Measurements from ENCODE around the gene KLHL3. TPM values are rescaled to one million over a fixed set of nuclear protein-coding genes. Genes with fewer than 3 reads are reported as not detected.

Gene KLHL3
- total RNA-seq, 1 donor from 2014 or later = 1.2 TPM

- Mint-ChIP-seq H3K4me1 (ENCODE audit: low read depth) (no peaks in the 10 kb centered on the region), H3K27ac (no peak overlapping the region), H3K4me3 (no peak overlapping the region), H3K9me3 (no peaks in the 10 kb centered on the region), H3K36me3 (ENCODE audit: low read depth) (no peaks in the 10 kb centered on the region), H3K27me3 (ENCODE audit: insufficient read depth) (peaks cover 3% of the 10 kb centered on the region)
- DNase-seq (ENCODE audit: low spot score) = no peak
- intact Hi-C loops (cut with micrococcal nuclease) = no loop called here
Observed at GRCh38 chr5:137615171-137615775, 120.6 kb downstream of the KLHL3 start.

- H3K27ac Mint-ChIP-seq = no peak overlapping the region
Observed at GRCh38 chr5:137613554-137614265, 122.2 kb downstream of the KLHL3 start.

GRCh38 chr5:137612576-137612975 lies 123.3 kb downstream of the KLHL3 start:
- Mint-ChIP-seq H3K36me3 (ENCODE audit: low read depth) (no peaks in the 10 kb centered on the region), H3K9me3 (no peaks in the 10 kb centered on the region), H3K27ac (no peak overlapping the region), H3K4me3 (no peak overlapping the region), H3K4me1 (ENCODE audit: low read depth) (no peaks in the 10 kb centered on the region), H3K27me3 (ENCODE audit: insufficient read depth) (peaks cover 7% of the 10 kb centered on the region)
- intact Hi-C loops (cut with micrococcal nuclease) = no loop called here
- no peak for DNase-seq (ENCODE audit: low spot score)

More at GRCh38 chr5:137613554-137614265, 122.2 kb downstream of the KLHL3 start:
- Mint-ChIP-seq H3K36me3 (ENCODE audit: low read depth) (no peaks in the 10 kb centered on the region), H3K9me3 (no peaks in the 10 kb centered on the region), H3K27me3 (ENCODE audit: insufficient read depth) (peaks cover 3% of the 10 kb centered on the region), H3K4me1 (ENCODE audit: low read depth) (no peaks in the 10 kb centered on the region), H3K4me3 (no peak overlapping the region)
- intact Hi-C loops (cut with micrococcal nuclease) = no loop called here
- DNase-seq (ENCODE audit: low spot score) = no peak

GRCh38 chr5:137611794-137612435 lies 124.0 kb downstream of the KLHL3 start:
- Mint-ChIP-seq H3K9me3 (no peaks in the 10 kb centered on the region), H3K27me3 (ENCODE audit: insufficient read depth) (peaks cover 10% of the 10 kb centered on the region), H3K4me1 (ENCODE audit: low read depth) (no peaks in the 10 kb centered on the region), H3K36me3 (ENCODE audit: low read depth) (no peaks in the 10 kb centered on the region), H3K27ac (no peak overlapping the region), H3K4me3 (no peak overlapping the region)
- DNase-seq (ENCODE audit: low spot score) = no peak
- intact Hi-C loops (cut with micrococcal nuclease) = no loop called here

- H3K4me3 Mint-ChIP-seq = no peak overlapping the region
- H3K27ac Mint-ChIP-seq = no peak overlapping the region
- peaks cover 12% of the 10 kb centered on the region for H3K27me3 Mint-ChIP-seq (ENCODE audit: insufficient read depth)
- no peaks in the 10 kb centered on the region for H3K36me3 Mint-ChIP-seq (ENCODE audit: low read depth)
- H3K9me3 Mint-ChIP-seq = no peaks in the 10 kb centered on the region
- intact Hi-C loops (cut with micrococcal nuclease) = no loop called here
- H3K4me1 Mint-ChIP-seq (ENCODE audit: low read depth) = no peaks in the 10 kb centered on the region
- no peak for DNase-seq (ENCODE audit: low spot score)
Observed at GRCh38 chr5:137611011-137611580, 124.8 kb downstream of the KLHL3 start.

GRCh38 chr5:137610598-137610997 lies 125.3 kb downstream of the KLHL3 start:
- H3K4me3 Mint-ChIP-seq = no peak overlapping the region
- intact Hi-C loops (cut with micrococcal nuclease) = no loop called here
- H3K27me3 Mint-ChIP-seq (ENCODE audit: insufficient read depth) = peaks cover 14% of the 10 kb centered on the region

GRCh38 chr5:137609127-137609526 lies 126.8 kb downstream of the KLHL3 start:
- no peak overlapping the region for H3K4me3 Mint-ChIP-seq
- H3K4me1 Mint-ChIP-seq (ENCODE audit: low read depth) = no peaks in the 10 kb centered on the region
- intact Hi-C loops (cut with micrococcal nuclease) = no loop called here
- DNase-seq (ENCODE audit: low spot score) = no peak
- peaks cover 18% of the 10 kb centered on the region for H3K27me3 Mint-ChIP-seq (ENCODE audit: insufficient read depth)
- H3K9me3 Mint-ChIP-seq = no peaks in the 10 kb centered on the region
- H3K27ac Mint-ChIP-seq = no peak overlapping the region
- H3K36me3 Mint-ChIP-seq (ENCODE audit: low read depth) = no peaks in the 10 kb centered on the region

More at GRCh38 chr5:137610598-137610997, 125.3 kb downstream of the KLHL3 start:
- DNase-seq (ENCODE audit: low spot score) = no peak
- Mint-ChIP-seq H3K9me3 (no peaks in the 10 kb centered on the region), H3K27ac (no peak overlapping the region), H3K4me1 (ENCODE audit: low read depth) (no peaks in the 10 kb centered on the region), H3K36me3 (ENCODE audit: low read depth) (no peaks in the 10 kb centered on the region)

- Mint-ChIP-seq H3K9me3 (no peaks in the 10 kb centered on the region), H3K4me3 (no peak overlapping the region), H3K27ac (no peak overlapping the region), H3K27me3 (ENCODE audit: insufficient read depth) (peaks cover 19% of the 10 kb centered on the region), H3K4me1 (ENCODE audit: low read depth) (no peaks in the 10 kb centered on the region), H3K36me3 (ENCODE audit: low read depth) (no peaks in the 10 kb centered on the region)
- intact Hi-C loops (cut with micrococcal nuclease) = no loop called here
- DNase-seq (ENCODE audit: low spot score) = no peak
Observed at GRCh38 chr5:137607771-137608170, 128.1 kb downstream of the KLHL3 start.

- H3K27me3 Mint-ChIP-seq (ENCODE audit: insufficient read depth) = peaks cover 19% of the 10 kb centered on the region
- DNase-seq (ENCODE audit: low spot score) = no peak
- intact Hi-C loops (cut with micrococcal nuclease) = no loop called here
- H3K27ac Mint-ChIP-seq = no peak overlapping the region
- no peaks in the 10 kb centered on the region for H3K9me3 Mint-ChIP-seq
- H3K4me1 Mint-ChIP-seq (ENCODE audit: low read depth) = no peaks in the 10 kb centered on the region
- H3K4me3 Mint-ChIP-seq = no peak overlapping the region
- no peaks in the 10 kb centered on the region for H3K36me3 Mint-ChIP-seq (ENCODE audit: low read depth)
Observed at GRCh38 chr5:137606401-137606800, 129.5 kb downstream of the KLHL3 start.

GRCh38 chr5:137605411-137605810 lies 130.5 kb downstream of the KLHL3 start:
- no peaks in the 10 kb centered on the region for H3K36me3 Mint-ChIP-seq (ENCODE audit: low read depth)
- H3K9me3 Mint-ChIP-seq = no peaks in the 10 kb centered on the region
- no peak overlapping the region for H3K4me3 Mint-ChIP-seq
- intact Hi-C loops (cut with micrococcal nuclease) = no loop called here
- H3K27me3 Mint-ChIP-seq (ENCODE audit: insufficient read depth) = peaks cover 16% of the 10 kb centered on the region
- no peak overlapping the region for H3K27ac Mint-ChIP-seq
- DNase-seq (ENCODE audit: low spot score) = no peak
- no peaks in the 10 kb centered on the region for H3K4me1 Mint-ChIP-seq (ENCODE audit: low read depth)

GRCh38 chr5:137604348-137605095 lies 131.4 kb downstream of the KLHL3 start:
- Mint-ChIP-seq H3K36me3 (ENCODE audit: low read depth) (no peaks in the 10 kb centered on the region), H3K27ac (no peak overlapping the region), H3K9me3 (no peaks in the 10 kb centered on the region), H3K27me3 (ENCODE audit: insufficient read depth) (peaks cover 16% of the 10 kb centered on the region), H3K4me1 (ENCODE audit: low read depth) (no peaks in the 10 kb centered on the region), H3K4me3 (no peak overlapping the region)
- no peak for DNase-seq (ENCODE audit: low spot score)
- intact Hi-C loops (cut with micrococcal nuclease) = no loop called here

- H3K4me1 Mint-ChIP-seq (ENCODE audit: low read depth) = no peaks in the 10 kb centered on the region
- no peak overlapping the region for H3K4me3 Mint-ChIP-seq
- no peaks in the 10 kb centered on the region for H3K36me3 Mint-ChIP-seq (ENCODE audit: low read depth)
- no peak for DNase-seq (ENCODE audit: low spot score)
- peaks cover 19% of the 10 kb centered on the region for H3K27me3 Mint-ChIP-seq (ENCODE audit: insufficient read depth)
- no peak overlapping the region for H3K27ac Mint-ChIP-seq
- no peaks in the 10 kb centered on the region for H3K9me3 Mint-ChIP-seq
- intact Hi-C loops (cut with micrococcal nuclease) = no loop called here
Observed at GRCh38 chr5:137603891-137604290, 132.0 kb downstream of the KLHL3 start.
